WERI-Rb-1 (cell line): ENCODE results near the gene MOSMO.
"Not testable (repeated sequence)": the region's sequence is repeated elsewhere in the genome, so short reads cannot be mapped to it uniquely, and the experiment has no call there.

Experiments used
- DNase-seq: peaks from one replicate; pipeline ENCODE4 v3.0.0-alpha.2; 2020
- H3K27ac ChIP-seq: fragments of 250-450 bp; sonication (Bioruptor Pico); 2 replicates; pipeline ENCODE4 v1.5.1; 2020; ENCODE audit warnings: mild to moderate bottlenecking, moderate library complexity
- H3K27me3 ChIP-seq: fragments of 250-450 bp; sonication (Bioruptor Pico); 2 replicates; pipeline ENCODE4 v1.5.1; 2021; ENCODE audit warnings: mild to moderate bottlenecking, low read depth, moderate library complexity; ENCODE audit not compliant: insufficient read depth, severe bottlenecking
- H3K36me3 ChIP-seq: fragments of 250-450 bp; sonication (Bioruptor Pico); 2 replicates; pipeline ENCODE4 v1.5.1; 2020; ENCODE audit warnings: mild to moderate bottlenecking, moderate library complexity
- H3K4me3 ChIP-seq: 2 replicates; pipeline ENCODE4 v1.5.1; 2011; ENCODE audit warnings: low read depth, mild to moderate bottlenecking, control low read depth, low read length
- H3K9me3 ChIP-seq: fragments of 250-450 bp; sonication (Bioruptor Pico); 2 replicates; pipeline ENCODE4 v1.5.1; 2021; ENCODE audit warnings: mild to moderate bottlenecking, moderate library complexity; ENCODE audit not compliant: severe bottlenecking
- CTCF ChIP-seq: IDR thresholded peaks from 2 replicates; pipeline ENCODE4 v1.5.1; 2011; ENCODE audit warnings: low read depth, mild to moderate bottlenecking, control low read depth, inconsistent platforms, low read length

The MOSMO gene

GRCh38 chr16:21996923-21997696, 10.8 kb upstream of the MOSMO start:
- TF ChIP-seq CTCF = no peak
- no peak for DNase-seq
- no peaks in the 10 kb centered on the region for H3K36me3 ChIP-seq
- no peak overlapping the region for H3K27ac ChIP-seq
- H3K4me3 ChIP-seq = no peak overlapping the region
- H3K9me3 ChIP-seq = no peaks in the 10 kb centered on the region
- H3K27me3 ChIP-seq = no peaks in the 10 kb centered on the region

- no peaks in the 10 kb centered on the region for H3K27me3 ChIP-seq
- H3K4me3 ChIP-seq = no peak overlapping the region
- H3K9me3 ChIP-seq = no peaks in the 10 kb centered on the region
- no peak for TF ChIP-seq CTCF
- no peak for DNase-seq
- H3K36me3 ChIP-seq = no peaks in the 10 kb centered on the region
- H3K27ac ChIP-seq = no peak overlapping the region
Observed at GRCh38 chr16:21997697-21998480, 10.0 kb upstream of the MOSMO start.

GRCh38 chr16:22001591-22001990, 6.3 kb upstream of the MOSMO start:
- Histone ChIP-seq H3K4me3 (no peak overlapping the region), H3K27me3 (no peaks in the 10 kb centered on the region)
- DNase-seq = no peak

GRCh38 chr16:22002047-22002446, 5.9 kb upstream of the MOSMO start:
- H3K9me3 ChIP-seq, H3K36me3 ChIP-seq, H3K27ac ChIP-seq, H3K4me3 ChIP-seq, DNase-seq, H3K27me3 ChIP-seq: not testable (repeated sequence)

More at GRCh38 chr16:22001591-22001990, 6.3 kb upstream of the MOSMO start:
- Histone ChIP-seq H3K9me3 (no peaks in the 10 kb centered on the region), H3K36me3 (no peaks in the 10 kb centered on the region), H3K27ac (no peak overlapping the region)
- no peak for TF ChIP-seq CTCF

- H3K27ac ChIP-seq = no peak overlapping the region
- no peak for DNase-seq
- no peak for TF ChIP-seq CTCF
- no peaks in the 10 kb centered on the region for H3K9me3 ChIP-seq
- no peaks in the 10 kb centered on the region for H3K27me3 ChIP-seq
- H3K36me3 ChIP-seq = no peaks in the 10 kb centered on the region
- H3K4me3 ChIP-seq = no peak overlapping the region
Observed at GRCh38 chr16:22003195-22003594, 4.7 kb upstream of the MOSMO start.

- H3K9me3 ChIP-seq = no peaks in the 10 kb centered on the region
- no peak for TF ChIP-seq CTCF
- DNase-seq = no peak
Observed at GRCh38 chr16:22004341-22004740, 3.6 kb upstream of the MOSMO start.

More at GRCh38 chr16:22004341-22004740, 3.6 kb upstream of the MOSMO start:
- H3K4me3 ChIP-seq = no peak overlapping the region
- H3K27me3 ChIP-seq = no peaks in the 10 kb centered on the region
- no peaks in the 10 kb centered on the region for H3K36me3 ChIP-seq
- no peak overlapping the region for H3K27ac ChIP-seq
